Mesothelial cell of epicardium (in vitro differentiated cells): ENCODE data around the gene N4BP3. TPM values are rescaled to one million over a fixed set of nuclear protein-coding genes. Genes with fewer than 3 reads are reported as not detected.

Experiments used
- DNase-seq, 2 experiments: peaks; one replicate each; pipeline ENCODE4 v3.0.0; 2021; ENCODE audit warnings: low spot score in 2 of 2; ENCODE audit not compliant: unreplicated experiment in 2 of 2
- H3K27ac Mint-ChIP-seq: 2 replicates; pipeline ENCODE4 v1.8.0; 2021; ENCODE audit warnings: mixed read lengths
- H3K27me3 Mint-ChIP-seq: 2 replicates; pipeline ENCODE4 v1.8.0; 2021; ENCODE audit warnings: low read depth, mixed read lengths
- H3K36me3 Mint-ChIP-seq: 2 replicates; pipeline ENCODE4 v1.8.0; 2021; ENCODE audit warnings: mixed read lengths
- H3K4me1 Mint-ChIP-seq: 2 replicates; pipeline ENCODE4 v1.8.0; 2021; ENCODE audit warnings: mixed read lengths
- H3K4me3 Mint-ChIP-seq: 2 replicates; pipeline ENCODE4 v1.8.0; 2021; ENCODE audit warnings: mild to moderate bottlenecking, moderate library complexity, mixed read lengths
- H3K9me3 Mint-ChIP-seq: 2 replicates; pipeline ENCODE4 v1.8.0; 2021; ENCODE audit warnings: mixed read lengths
- total RNA-seq: library from RNA; stranded (reverse); gene quantifications from 3 replicates; pipeline ENCODE4 v1.2.1, GENCODE V29; 2021
- TF ChIP-seq, protein P1 (sequence below): fragments of 200-600 bp; sonication (generic); IDR thresholded peaks from one replicate; pipeline ENCODE4 v1.5.0; 2021; ENCODE audit warnings: antibody characterized with exemption; ENCODE audit not compliant: unreplicated experiment

Gene N4BP3
- total RNA-seq, 1 donor from 2014 or later, result 1.8 TPM

GRCh38 chr5:178090856-178091255 is 22.5 kb upstream of the N4BP3 start:
- Mint-ChIP-seq H3K27ac (no peak overlapping the region), H3K4me3 (no peak overlapping the region), H3K9me3 (peaks cover 15% of the 10 kb centered on the region), H3K27me3 (peaks cover 4% of the 10 kb centered on the region), H3K36me3 (no peaks in the 10 kb centered on the region), H3K4me1 (no peaks in the 10 kb centered on the region)
- DNase-seq, result no peak
- TF ChIP-seq, protein P1, sequence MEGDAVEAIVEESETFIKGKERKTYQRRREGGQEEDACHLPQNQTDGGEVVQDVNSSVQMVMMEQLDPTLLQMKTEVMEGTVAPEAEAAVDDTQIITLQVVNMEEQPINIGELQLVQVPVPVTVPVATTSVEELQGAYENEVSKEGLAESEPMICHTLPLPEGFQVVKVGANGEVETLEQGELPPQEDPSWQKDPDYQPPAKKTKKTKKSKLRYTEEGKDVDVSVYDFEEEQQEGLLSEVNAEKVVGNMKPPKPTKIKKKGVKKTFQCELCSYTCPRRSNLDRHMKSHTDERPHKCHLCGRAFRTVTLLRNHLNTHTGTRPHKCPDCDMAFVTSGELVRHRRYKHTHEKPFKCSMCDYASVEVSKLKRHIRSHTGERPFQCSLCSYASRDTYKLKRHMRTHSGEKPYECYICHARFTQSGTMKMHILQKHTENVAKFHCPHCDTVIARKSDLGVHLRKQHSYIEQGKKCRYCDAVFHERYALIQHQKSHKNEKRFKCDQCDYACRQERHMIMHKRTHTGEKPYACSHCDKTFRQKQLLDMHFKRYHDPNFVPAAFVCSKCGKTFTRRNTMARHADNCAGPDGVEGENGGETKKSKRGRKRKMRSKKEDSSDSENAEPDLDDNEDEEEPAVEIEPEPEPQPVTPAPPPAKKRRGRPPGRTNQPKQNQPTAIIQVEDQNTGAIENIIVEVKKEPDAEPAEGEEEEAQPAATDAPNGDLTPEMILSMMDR, result no peak

DNA sequence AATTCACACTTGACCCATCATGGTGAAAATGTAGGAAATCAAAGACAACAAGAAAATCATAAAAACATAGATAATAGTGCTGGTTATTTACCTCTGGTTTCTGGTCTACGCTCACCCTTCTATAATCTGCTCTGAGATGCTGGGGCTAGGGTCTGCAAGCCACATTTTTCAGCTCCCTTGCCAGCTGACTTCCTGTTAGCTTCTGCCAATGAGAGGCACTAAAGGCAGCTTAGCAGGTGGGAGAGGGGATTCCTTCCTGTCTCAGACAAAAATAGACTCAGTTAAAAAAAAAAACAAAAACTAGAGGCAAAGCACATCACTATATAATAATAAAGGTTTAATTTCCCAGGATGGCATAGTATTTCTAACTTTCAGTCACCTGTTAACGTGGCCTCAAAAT is 20.2 kb upstream of the N4BP3 start:
- Mint-ChIP-seq H3K27ac (no peak overlapping the region), H3K9me3 (peaks cover 18% of the 10 kb centered on the region), H3K27me3 (peaks cover 4% of the 10 kb centered on the region), H3K4me1 (no peaks in the 10 kb centered on the region), H3K36me3 (no peaks in the 10 kb centered on the region), H3K4me3 (no peak overlapping the region)
- no peak for DNase-seq
- TF ChIP-seq, protein P1, result no peak

- Mint-ChIP-seq H3K27ac (no peak overlapping the region), H3K4me1 (no peaks in the 10 kb centered on the region), H3K4me3 (no peak overlapping the region)
Observed at GRCh38 chr5:178094345-178094744, 19.0 kb upstream of the N4BP3 start.

DNA sequence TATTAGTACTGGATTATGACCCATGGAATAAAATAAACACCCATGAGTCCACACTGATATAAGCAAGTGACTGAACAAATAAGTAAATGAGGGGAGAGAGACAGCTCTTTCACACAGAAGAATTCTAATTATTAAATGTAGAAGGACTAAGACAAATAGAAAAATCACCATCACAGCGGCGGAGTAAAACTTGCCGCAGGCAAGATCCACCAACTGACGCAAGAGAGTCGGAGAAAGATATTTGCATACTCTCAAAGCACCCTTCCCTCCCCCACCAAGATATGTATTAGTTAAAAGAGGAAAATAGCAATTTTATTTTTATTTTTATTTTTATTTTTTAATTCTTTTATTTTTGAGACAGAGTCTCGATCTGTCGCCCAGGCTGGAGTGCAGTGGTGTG is 14.6 kb upstream of the N4BP3 start:
- Mint-ChIP-seq H3K9me3 (peaks cover 10% of the 10 kb centered on the region), H3K27ac (no peak overlapping the region), H3K27me3 (peaks cover 4% of the 10 kb centered on the region), H3K4me3 (no peak overlapping the region), H3K4me1 (no peaks in the 10 kb centered on the region), H3K36me3 (no peaks in the 10 kb centered on the region)
- TF ChIP-seq, protein P1, result no peak
- no peak for DNase-seq

More at GRCh38 chr5:178094345-178094744, 19.0 kb upstream of the N4BP3 start:
- peaks cover 18% of the 10 kb centered on the region for H3K9me3 Mint-ChIP-seq
- no peak for DNase-seq
- TF ChIP-seq, protein P1, result no peak
- peaks cover 4% of the 10 kb centered on the region for H3K27me3 Mint-ChIP-seq
- H3K36me3 Mint-ChIP-seq, result no peaks in the 10 kb centered on the region

- peaks cover 8% of the 10 kb centered on the region for H3K4me1 Mint-ChIP-seq
- no peak overlapping the region for H3K27ac Mint-ChIP-seq
- no peaks in the 10 kb centered on the region for H3K36me3 Mint-ChIP-seq
- H3K9me3 Mint-ChIP-seq, result no peaks in the 10 kb centered on the region
- no peak for DNase-seq
- H3K4me3 Mint-ChIP-seq, result no peak overlapping the region
- TF ChIP-seq, protein P1, result no peak
- H3K27me3 Mint-ChIP-seq, result no peaks in the 10 kb centered on the region
Observed at GRCh38 chr5:178103612-178104011, 9.7 kb upstream of the N4BP3 start.

DNA sequence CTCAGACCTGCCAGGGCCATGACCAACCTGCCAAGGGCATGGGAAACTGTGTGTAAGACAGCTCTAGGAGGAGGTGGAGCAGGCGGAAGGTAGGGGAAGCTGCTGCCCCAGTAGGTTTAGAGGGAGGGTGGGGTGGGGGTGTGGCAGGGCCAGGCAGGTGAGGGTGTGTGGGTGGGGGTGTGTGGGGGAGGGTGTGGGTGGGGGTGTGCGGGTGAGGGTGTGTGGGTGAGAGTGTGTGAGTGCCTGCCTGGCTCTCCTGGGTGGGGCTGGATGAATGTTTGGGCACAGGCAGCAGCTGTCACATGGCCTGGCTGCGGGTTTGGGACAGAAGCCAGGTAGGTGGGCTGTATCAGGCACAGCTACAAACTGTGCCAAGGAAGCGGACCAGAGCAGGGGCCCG is 8.8 kb upstream of the N4BP3 start:
- Mint-ChIP-seq H3K4me1 (peaks cover 8% of the 10 kb centered on the region), H3K27me3 (no peaks in the 10 kb centered on the region), H3K36me3 (no peaks in the 10 kb centered on the region), H3K27ac (no peak overlapping the region), H3K9me3 (no peaks in the 10 kb centered on the region), H3K4me3 (no peak overlapping the region)
- TF ChIP-seq, protein P1, result no peak
- no peak for DNase-seq
